Loucy (cell line): ENCODE measurements around the gene MBOAT7.
"Not testable (repeated sequence)": the region's sequence is repeated elsewhere in the genome, so short reads cannot be mapped to it uniquely, and the experiment has no call there.

Source experiments
- EZH2phosphoT487 ChIP-seq: fragments of 200-600 bp; IDR thresholded peaks from 2 replicates; pipeline ENCODE4 v1.6.1; 2018; ENCODE audit warnings: antibody characterized with exemption, mild to moderate bottlenecking, moderate library complexity, borderline replicate concordance
- TF ChIP-seq, protein P1 (sequence below): fragments of 200-600 bp; sonication (generic); conservative IDR thresholded peaks from 2 replicates; pipeline ENCODE4 v1.5.1; 2014; ENCODE audit warnings: mild to moderate bottlenecking, antibody characterized with exemption, low read length

DNA sequence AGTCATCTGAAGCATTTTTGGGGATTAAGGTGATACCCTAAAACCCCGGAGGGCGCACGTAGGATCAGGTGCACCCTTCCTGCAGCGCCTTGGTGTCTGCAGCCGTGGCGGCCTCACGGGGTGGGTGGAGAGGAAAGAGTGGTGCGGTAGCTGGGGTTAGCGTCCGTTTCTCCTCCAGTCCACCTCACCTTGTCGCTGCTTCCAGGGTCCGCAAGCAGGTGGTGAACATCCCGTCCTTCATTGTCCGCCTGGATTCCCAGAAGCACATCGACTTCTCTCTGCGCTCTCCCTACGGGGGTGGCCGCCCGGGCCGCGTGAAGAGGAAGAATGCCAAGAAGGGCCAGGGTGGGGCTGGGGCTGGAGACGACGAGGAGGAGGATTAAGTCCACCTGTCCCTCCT is 17.8 kb upstream of the MBOAT7 start:
- not testable (repeated sequence) for TF ChIP-seq EZH2phosphoT487
- TF ChIP-seq, protein P1, sequence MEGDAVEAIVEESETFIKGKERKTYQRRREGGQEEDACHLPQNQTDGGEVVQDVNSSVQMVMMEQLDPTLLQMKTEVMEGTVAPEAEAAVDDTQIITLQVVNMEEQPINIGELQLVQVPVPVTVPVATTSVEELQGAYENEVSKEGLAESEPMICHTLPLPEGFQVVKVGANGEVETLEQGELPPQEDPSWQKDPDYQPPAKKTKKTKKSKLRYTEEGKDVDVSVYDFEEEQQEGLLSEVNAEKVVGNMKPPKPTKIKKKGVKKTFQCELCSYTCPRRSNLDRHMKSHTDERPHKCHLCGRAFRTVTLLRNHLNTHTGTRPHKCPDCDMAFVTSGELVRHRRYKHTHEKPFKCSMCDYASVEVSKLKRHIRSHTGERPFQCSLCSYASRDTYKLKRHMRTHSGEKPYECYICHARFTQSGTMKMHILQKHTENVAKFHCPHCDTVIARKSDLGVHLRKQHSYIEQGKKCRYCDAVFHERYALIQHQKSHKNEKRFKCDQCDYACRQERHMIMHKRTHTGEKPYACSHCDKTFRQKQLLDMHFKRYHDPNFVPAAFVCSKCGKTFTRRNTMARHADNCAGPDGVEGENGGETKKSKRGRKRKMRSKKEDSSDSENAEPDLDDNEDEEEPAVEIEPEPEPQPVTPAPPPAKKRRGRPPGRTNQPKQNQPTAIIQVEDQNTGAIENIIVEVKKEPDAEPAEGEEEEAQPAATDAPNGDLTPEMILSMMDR, result not testable (repeated sequence)
